Gastrocnemius medialis (tissue), 4 donors: ENCODE results near the gene ADGRL3. TPM values are rescaled to one million over a fixed set of nuclear protein-coding genes. Genes with fewer than 3 reads are reported as not detected.
"Not testable (repeated sequence)": the region's sequence is repeated elsewhere in the genome, so short reads cannot be mapped to it uniquely, and the experiment has no call there.

Source experiments
- ATAC-seq, 2 donors: fragments of 150-250 bp; one replicate each; pipeline ENCODE4 v1.9.1; 2016
- DNase-seq, 2 donors: peaks; one replicate each; pipeline ENCODE4 v3.0.0-alpha.2; 2019
- H3K27ac ChIP-seq, 4 donors: fragments of 200-600 bp; sonication (generic); 1 replicate in 1 of 4; 2 replicates in 3 of 4; pipeline ENCODE4 v1.5.1; 2016 to 2018; ENCODE audit warnings: mild to moderate bottlenecking in 2 of 4, moderate library complexity in 1 of 4
- H3K27me3 ChIP-seq, 3 donors: fragments of 200-600 bp; sonication (generic) in 2 of 3; 1 replicate in 1 of 3; 2 replicates in 2 of 3; pipeline versions ENCODE4 v1.5.1 to v1.6.0; 2016 to 2019; ENCODE audit warnings: mild to moderate bottlenecking in 1 of 3, moderate library complexity in 1 of 3
- H3K36me3 ChIP-seq, 2 donors: fragments of 200-600 bp; sonication (generic) in 1 of 2; one replicate each; pipeline ENCODE4 v1.5.1; 2017 to 2018
- H3K4me1 ChIP-seq, 2 donors: fragments of 200-600 bp; sonication (generic) in 1 of 2; one replicate each; pipeline ENCODE4 v1.5.1; 2016 to 2017; ENCODE audit warnings: mild to moderate bottlenecking in 2 of 2
- H3K4me3 ChIP-seq, 4 donors: fragments of 200-600 bp; sonication (generic) in 3 of 4; 1 replicate in 1 of 4; 2 replicates in 3 of 4; pipeline ENCODE4 v1.5.1; 2016 to 2019; ENCODE audit warnings: mild to moderate bottlenecking in 2 of 4
- H3K9me3 ChIP-seq, 3 donors: fragments of 200-600 bp; sonication (generic) in 2 of 3; 1 replicate in 1 of 3; 2 replicates in 2 of 3; pipeline ENCODE4 v1.5.1; 2016 to 2019
- CTCF ChIP-seq, 5 experiments: fragments of 450-650 bp in 3 of 5; fragments of 200-600 bp in 2 of 5; sonication (generic) in 2 of 5; IDR thresholded peaks in 4 of 5; conservative IDR thresholded peaks in 1 of 5; 1 replicate in 4 of 5; 2 replicates in 1 of 5; pipeline ENCODE4 v1.5.1; 2016 to 2019; ENCODE audit warnings: antibody characterized with exemption in 5 of 5, mild to moderate bottlenecking in 3 of 5, moderate library complexity in 3 of 5
- POLR2A ChIP-seq, 2 donors: fragments of 450-650 bp; IDR thresholded peaks; one replicate each; pipeline ENCODE4 v1.6.1; 2017; ENCODE audit warnings: antibody characterized with exemption in 2 of 2, mild to moderate bottlenecking in 2 of 2, moderate library complexity in 2 of 2
- in situ Hi-C, 4 donors: fragments of 200-750 bp; cut with MboI; loops; one replicate each; pipeline versions ENCODE4 v1.15.0 to v1.8.0; 2017; ENCODE audit warnings: low sequenced_read_pairs in 4 of 4
- intact Hi-C: fragments of 100-400 bp; cut with DNase I; formaldehyde crosslinking; loops from one replicate; pipeline ENCODE4 v1.15.1; 2023; ENCODE audit warnings: low total_unique reads
- total RNA-seq, 4 donors: library from RNA; depleted of rRNA; stranded (reverse); fragments of >200 nt; gene quantifications; one replicate each; pipeline versions ENCODE4 v1.1.0 to v1.2.3, GENCODE V29; 2016

ADGRL3 gene
- total RNA-seq, 4 donors from 2014 or later: 0.69 to 2.2 (median 1.1) TPM

GRCh38 chr4:61838072-61838471 lies 637.9 kb downstream of the ADGRL3 start:
- in situ Hi-C loops: no loop called here
- no peak for DNase-seq

GRCh38 chr4:61841714-61842113 lies 641.6 kb downstream of the ADGRL3 start:
- no peaks in the 10 kb centered on the region for H3K9me3 ChIP-seq
- no peaks in the 10 kb centered on the region for H3K4me1 ChIP-seq
- DNase-seq (no peak), ATAC-seq (no peak)
- no peaks in the 10 kb centered on the region for H3K36me3 ChIP-seq
- no peak overlapping the region for H3K4me3 ChIP-seq
- in situ Hi-C loops: no loop called here
- intact Hi-C loops: no loop called here
- TF ChIP-seq POLR2A (IDR thresholded peaks at IDR 0.05) (no peak), CTCF (IDR thresholded peaks at IDR 0.05 in 4 of 5, conservative IDR thresholded peaks at IDR 0.05 in 1 of 5) (no peak)
- H3K27ac ChIP-seq: no peak overlapping the region
- no peaks in the 10 kb centered on the region for H3K27me3 ChIP-seq

More at GRCh38 chr4:61838072-61838471, 637.9 kb downstream of the ADGRL3 start:
- H3K4me3 ChIP-seq: no peak overlapping the region
- no peak for ATAC-seq
- no peak overlapping the region for H3K27ac ChIP-seq
- no peaks in the 10 kb centered on the region for H3K27me3 ChIP-seq
- TF ChIP-seq POLR2A (IDR thresholded peaks at IDR 0.05) (no peak), CTCF (IDR thresholded peaks at IDR 0.05 in 4 of 5, conservative IDR thresholded peaks at IDR 0.05 in 1 of 5) (no peak)
- no peaks in the 10 kb centered on the region for H3K9me3 ChIP-seq
- no peaks in the 10 kb centered on the region for H3K36me3 ChIP-seq
- no peaks in the 10 kb centered on the region for H3K4me1 ChIP-seq
- intact Hi-C loops: no loop called here

GRCh38 chr4:61851126-61851525 lies 651.0 kb downstream of the ADGRL3 start:
- H3K27me3 ChIP-seq: no peaks in the 10 kb centered on the region
- no peaks in the 10 kb centered on the region for H3K4me1 ChIP-seq
- in situ Hi-C loops: no loop called here
- DNase-seq (no peak), ATAC-seq (no peak)
- H3K36me3 ChIP-seq: no peaks in the 10 kb centered on the region
- H3K4me3 ChIP-seq: no peak overlapping the region
- no peak overlapping the region for H3K27ac ChIP-seq
- intact Hi-C loops: no loop called here
- no peak for TF ChIP-seq CTCF (IDR thresholded peaks at IDR 0.05 in 4 of 5, conservative IDR thresholded peaks at IDR 0.05 in 1 of 5)
- no peaks in the 10 kb centered on the region for H3K9me3 ChIP-seq

- H3K4me1 ChIP-seq, H3K9me3 ChIP-seq, ATAC-seq, DNase-seq, H3K27ac ChIP-seq, H3K4me3 ChIP-seq, H3K36me3 ChIP-seq, in situ Hi-C loops, intact Hi-C loops, H3K27me3 ChIP-seq: not testable (repeated sequence)
Observed at GRCh38 chr4:61852105-61852504, 652.0 kb downstream of the ADGRL3 start.

- TF ChIP-seq CTCF (IDR thresholded peaks at IDR 0.05 in 4 of 5, conservative IDR thresholded peaks at IDR 0.05 in 1 of 5) (no peak), POLR2A (IDR thresholded peaks at IDR 0.05) (no peak)
- DNase-seq: no peak
- Histone ChIP-seq H3K9me3 (no peaks in the 10 kb centered on the region), H3K27me3 (no peaks in the 10 kb centered on the region), H3K4me1 (no peaks in the 10 kb centered on the region), H3K4me3 (no peak overlapping the region), H3K36me3 (no peaks in the 10 kb centered on the region), H3K27ac (no peak overlapping the region)
- in situ Hi-C loops (no loop called here), intact Hi-C loops (no loop called here)
- ATAC-seq: no peak
Observed at GRCh38 chr4:61853041-61853440, 652.9 kb downstream of the ADGRL3 start.
